AG04449 (cell line): ENCODE results near the gene CCDC7.
"Not testable (repeated sequence)": the region's sequence is repeated elsewhere in the genome, so short reads cannot be mapped to it uniquely, and the experiment has no call there.

Experiments
- CTCF ChIA-PET: fragments of 350-600 bp; formaldehyde crosslinking; extraction: SDS; loops from one replicate; lab custom pipeline; 2021; ENCODE audit warnings: antibody characterized with exemption; lab: Yijun Ruan, JAX
- POLR2A ChIA-PET: fragments of 400-600, 350-600 bp; formaldehyde crosslinking; extraction: SDS; loops from one replicate; lab custom pipeline; 2020; ENCODE audit warnings: antibody characterized with exemption, inconsistent platforms; lab: Yijun Ruan, JAX
- DNase-seq: peaks from one replicate; pipeline ENCODE4 v3.0.0-alpha.2; 2010; ENCODE audit warnings: low read depth, low spot score
- H3K4me3 ChIP-seq: 2 replicates; pipeline ENCODE4 v1.5.1; 2011; ENCODE audit warnings: low read depth, mild to moderate bottlenecking, control low read depth, low read length
- CTCF ChIP-seq: IDR thresholded peaks from one replicate; pipeline ENCODE4 v1.5.1; 2011; ENCODE audit warnings: mild to moderate bottlenecking, moderate library complexity, low read length, control low read depth, inconsistent platforms; ENCODE audit not compliant: insufficient read depth; ENCODE audit errors: missing control alignments

CCDC7 gene

GRCh38 chr10:32693441-32693979 lies 247.6 kb downstream of the CCDC7 start:
- POLR2A ChIA-PET: no interaction called here
- CTCF ChIA-PET: no interaction called here
- TF ChIP-seq CTCF: no peak

DNA sequence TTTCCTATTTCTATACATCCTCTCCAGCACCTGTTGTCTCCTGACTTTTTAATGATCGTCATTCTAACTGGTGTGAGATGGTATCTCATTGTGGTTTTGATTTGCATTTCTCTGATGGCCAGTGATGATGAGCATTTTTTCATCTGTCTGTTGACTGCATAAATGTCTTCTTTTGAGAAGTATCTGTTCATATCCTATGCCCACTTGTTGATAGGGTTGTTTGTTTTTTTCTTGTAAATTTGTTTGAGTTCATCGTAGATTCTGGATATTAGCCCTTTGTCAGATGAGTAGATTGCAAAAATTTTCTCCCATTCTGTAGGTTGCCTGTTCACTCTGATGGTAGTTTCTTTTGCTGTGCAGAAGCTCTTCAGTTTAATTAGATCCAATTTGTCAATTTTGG lies 253.7 kb downstream of the CCDC7 start:
- POLR2A ChIA-PET, DNase-seq, H3K4me3 ChIP-seq, CTCF ChIA-PET: not testable (repeated sequence)

More at GRCh38 chr10:32693441-32693979, 247.6 kb downstream of the CCDC7 start:
- DNase-seq: no peak
- no peak overlapping the region for H3K4me3 ChIP-seq

DNA sequence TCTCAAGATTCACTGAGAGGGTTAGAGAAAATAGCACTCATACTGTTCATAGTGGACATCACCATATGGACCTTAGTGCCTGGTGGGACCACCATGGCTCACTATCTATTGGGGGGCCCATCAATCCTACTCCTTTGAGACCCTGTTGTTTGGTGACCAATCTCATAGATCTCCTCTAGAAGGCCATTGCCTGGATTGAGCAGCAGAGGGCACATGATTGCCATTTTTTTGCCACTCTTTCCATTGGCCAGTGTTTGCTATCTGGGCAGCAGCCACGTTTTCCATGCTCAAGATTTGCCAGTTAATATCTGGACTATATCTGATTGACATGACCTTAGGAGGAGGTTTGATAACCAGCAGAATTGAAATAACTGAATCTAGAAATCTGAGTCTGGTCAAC lies 267.6 kb downstream of the CCDC7 start:
- ChIA-PET CTCF (no interaction called here), POLR2A (no interaction called here)
- peak; percentile 16 for TF ChIP-seq CTCF
- no peak for DNase-seq
- H3K4me3 ChIP-seq: no peak overlapping the region

GRCh38 chr10:32731527-32731926 lies 285.6 kb downstream of the CCDC7 start:
- TF ChIP-seq CTCF: no peak
- no peak for DNase-seq
- ChIA-PET POLR2A (no interaction called here), CTCF (no interaction called here)
- no peak overlapping the region for H3K4me3 ChIP-seq

DNA sequence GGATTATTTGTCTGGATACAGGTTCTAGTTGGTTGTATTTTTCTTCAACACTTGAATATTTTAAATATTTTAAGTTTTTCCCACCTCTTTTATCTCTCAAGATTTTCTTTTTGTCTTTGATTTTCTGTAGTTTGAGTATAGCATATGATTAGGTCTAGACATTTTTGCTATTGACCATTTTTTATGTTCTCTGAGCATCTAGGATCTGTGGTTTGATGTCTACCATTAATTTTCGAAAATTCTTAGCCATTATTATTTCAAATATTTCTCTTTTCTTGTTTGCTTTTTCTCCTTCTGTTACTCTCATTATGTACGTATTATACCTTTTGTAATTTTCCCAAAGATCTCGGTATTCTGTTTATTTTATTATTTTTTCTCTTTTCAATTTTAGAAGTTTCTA lies 293.0 kb downstream of the CCDC7 start:
- CTCF ChIA-PET: interaction anchor here (0.9 kb wide), 1 partner anchor 271 kb away, joined by 5 read pairs; no protein-coding TSS in a partner anchor
- DNase-seq: no peak
- no peak for TF ChIP-seq CTCF
- POLR2A ChIA-PET: no interaction called here
- no peak overlapping the region for H3K4me3 ChIP-seq

GRCh38 chr10:32744321-32744720 lies 298.4 kb downstream of the CCDC7 start:
- CTCF ChIA-PET: no interaction called here
- TF ChIP-seq CTCF: no peak
- H3K4me3 ChIP-seq: no peak overlapping the region
- DNase-seq: no peak
- POLR2A ChIA-PET: no interaction called here

DNA sequence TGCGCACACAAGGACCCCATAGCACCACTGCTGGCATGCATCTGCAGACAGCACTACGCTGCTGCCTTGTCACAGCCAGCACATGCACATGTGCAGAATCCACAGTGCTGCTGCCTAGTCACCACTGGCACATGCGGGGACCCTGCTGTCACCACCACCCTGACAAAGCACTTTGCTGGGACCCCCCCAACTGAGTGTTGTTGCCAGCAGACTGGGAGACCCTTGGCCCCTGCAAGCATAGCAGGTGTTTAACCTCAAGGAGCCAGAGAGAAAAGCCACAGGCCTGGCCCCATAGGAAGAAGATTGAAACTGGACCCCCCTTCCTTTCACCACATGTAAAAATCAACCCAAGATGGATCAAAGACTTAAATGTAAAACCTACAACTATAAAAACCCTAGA lies 300.9 kb downstream of the CCDC7 start:
- H3K4me3 ChIP-seq: no peak overlapping the region
- TF ChIP-seq CTCF: no peak
- ChIA-PET POLR2A (no interaction called here), CTCF (no interaction called here)
- no peak for DNase-seq
